Stimulated activated CD4-positive, alpha-beta T cell treated with anti-CD3 and anti-CD28 coated beads, Interleukin-1b, Interleukin-23, amount 100 ng/mL, for 4 hours (primary cell): ENCODE results near the gene C16orf92.
A peak's percentile ranks its signal among the peaks of the same experiment; 100 is the strongest.
"Not testable (repeated sequence)": the region's sequence is repeated elsewhere in the genome, so short reads cannot be mapped to it uniquely, and the experiment has no call there.

Experiments
- DNase-seq, 2 donors: peaks; one replicate each; pipeline ENCODE4 v3.0.0-alpha.2; 2020; ENCODE audit warnings: low read depth in 2 of 2

C16orf92 gene

DNA sequence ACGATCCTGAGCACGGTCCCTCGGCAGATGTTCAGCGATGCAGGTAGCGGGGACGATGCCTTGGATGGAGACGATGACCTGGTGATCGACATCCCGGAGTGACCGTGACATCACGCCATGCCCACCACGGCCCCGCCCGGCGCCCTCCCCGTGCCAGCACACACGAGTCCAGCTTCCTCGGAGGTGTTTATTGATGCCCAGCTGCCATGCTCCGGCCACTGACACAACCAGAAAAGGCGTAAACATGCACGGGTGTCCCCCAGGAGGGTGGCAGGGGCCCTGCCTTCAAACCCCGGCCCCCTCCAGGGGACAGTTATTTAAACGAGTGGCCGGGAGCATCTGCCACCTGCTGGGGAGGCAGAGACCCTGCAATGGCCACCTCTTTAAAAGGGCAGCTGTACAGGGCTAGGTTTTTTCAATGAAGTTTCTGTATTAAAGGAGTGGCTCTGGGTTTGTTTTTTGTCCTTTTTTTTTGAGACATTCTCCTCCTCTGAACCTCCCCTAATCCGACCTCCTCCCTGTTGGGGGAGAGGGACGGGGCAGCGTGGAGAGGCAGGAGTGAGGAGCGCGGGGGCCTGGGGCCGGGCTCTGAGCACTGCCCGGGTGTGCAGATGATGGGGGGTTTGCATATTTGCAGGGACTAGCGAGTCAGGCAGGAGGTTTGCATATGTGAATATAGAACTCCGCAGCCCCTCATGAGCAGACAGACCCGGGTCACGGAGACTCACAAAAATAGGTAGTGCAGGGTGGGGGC lies 17.5 kb upstream of the C16orf92 start:
- DNase-seq = peak in 1 of 2 donors; percentile 29

DNA sequence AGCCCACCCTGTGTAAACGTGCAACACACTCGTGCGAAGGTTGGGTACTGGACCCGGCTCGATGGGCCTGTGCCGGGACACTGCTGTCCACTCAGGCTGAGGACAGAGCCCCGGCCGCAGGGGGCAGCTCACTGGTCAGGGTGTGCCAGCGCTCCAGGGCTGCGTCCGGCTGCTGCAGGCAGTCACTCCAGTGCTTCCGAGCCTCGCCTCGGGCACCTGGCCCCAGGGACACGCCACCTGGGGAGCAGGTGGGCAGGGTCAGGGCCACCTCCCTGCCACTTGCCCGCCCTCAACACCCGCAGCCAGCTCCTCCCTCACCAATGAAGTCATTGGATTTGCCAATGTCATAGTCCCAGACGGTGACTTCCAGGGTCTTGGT lies 16.9 kb upstream of the C16orf92 start:
- DNase-seq = no peak

DNA sequence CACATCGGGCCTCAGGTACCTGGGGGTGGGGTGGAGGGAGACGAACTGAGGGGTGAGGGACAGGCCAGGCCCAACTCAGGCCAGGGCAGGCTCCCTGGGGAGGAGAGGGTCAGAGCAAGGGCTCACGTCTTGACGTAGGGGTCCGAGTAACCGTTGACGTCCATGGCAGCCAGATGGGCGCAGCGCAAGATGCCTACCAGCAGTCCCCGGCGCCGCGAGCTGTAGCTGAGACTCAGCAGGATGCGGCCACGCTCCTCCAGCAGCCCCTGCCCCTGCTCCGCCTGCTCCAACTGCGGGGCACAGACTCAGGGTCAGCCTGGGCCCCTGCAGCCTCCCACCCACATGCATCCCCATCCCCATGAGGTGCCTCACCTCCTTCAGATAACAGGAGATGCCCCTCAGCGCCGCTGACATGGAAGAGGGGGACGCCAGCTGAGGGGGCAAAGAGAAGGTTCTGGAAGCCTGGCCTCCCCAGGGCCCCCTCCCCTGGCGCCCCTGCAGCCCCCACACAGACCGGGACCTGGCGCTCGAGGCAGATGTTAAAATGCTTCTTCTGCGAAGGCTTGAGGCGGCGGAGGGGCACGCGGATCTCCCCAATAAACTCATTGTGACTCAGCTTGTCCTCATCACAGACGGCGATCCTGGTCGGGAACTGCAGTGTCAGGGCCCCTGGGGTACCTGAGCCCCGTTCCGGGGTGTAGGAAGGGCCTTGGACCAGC lies 16.2 kb upstream of the C16orf92 start:
- no peak for DNase-seq

DNA sequence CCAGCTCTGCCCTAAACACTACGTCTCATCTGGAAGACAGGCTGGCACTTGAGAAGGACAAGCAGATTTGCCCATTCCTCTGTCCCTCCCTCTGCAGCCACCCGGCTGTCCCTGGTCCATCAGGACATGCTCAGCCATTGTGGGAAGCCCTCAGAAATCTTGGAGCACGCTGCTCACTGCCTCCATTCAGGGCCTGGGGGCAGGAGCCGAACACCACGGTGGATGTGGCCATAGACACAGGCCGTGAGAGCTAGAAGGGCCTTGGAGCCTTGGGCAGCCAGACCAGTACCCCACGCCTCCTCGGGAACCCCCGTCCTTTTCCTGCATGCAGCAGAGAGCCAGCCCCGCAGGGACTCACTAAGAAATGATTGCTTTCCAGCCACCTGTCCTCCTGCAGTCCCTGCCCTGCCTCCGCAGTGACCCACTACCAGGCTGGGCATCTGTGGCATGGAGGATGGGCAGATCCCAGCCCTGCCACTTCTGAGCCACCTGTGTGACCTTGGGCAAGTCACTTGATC lies 15.6 kb upstream of the C16orf92 start:
- DNase-seq = no peak

DNA sequence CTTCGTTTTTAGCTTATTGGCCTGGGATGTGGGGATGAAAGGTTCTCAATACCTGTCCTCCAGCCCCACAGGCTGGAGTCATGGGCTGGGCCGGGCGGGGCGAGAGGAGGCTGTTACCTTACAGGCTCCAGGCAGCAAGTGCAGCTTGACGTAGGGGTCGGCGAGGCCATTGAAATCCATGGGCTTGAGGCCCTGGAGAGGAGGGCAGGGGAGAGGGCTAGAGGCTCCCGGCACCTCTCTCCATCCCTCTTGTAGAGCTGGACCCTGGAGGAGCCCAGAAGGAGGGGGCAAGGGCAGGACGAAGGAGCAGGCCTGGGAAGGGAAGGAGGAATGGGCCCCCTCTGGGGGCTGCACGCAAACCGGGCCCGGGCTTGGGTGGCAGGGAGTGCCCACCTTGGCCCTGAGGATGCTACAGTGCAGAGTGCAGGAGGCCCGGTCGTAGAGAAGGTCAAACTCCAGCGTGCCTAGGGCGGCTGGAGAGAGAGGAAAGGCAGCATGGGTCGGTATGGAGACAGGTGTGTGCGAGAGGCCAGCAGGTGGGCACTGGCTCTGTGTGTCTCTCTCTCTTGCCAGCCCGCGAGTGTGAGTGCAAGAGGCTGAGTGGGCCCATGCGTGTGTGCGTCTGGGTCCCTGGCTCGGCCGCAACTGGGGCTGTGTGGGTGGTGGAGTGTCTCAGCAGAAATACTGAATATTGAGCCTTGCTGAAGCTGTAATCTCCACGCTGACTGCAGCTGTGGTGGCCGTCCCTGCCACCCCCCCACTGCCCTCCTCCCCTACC lies 13.7 kb upstream of the C16orf92 start:
- DNase-seq = no peak

DNA sequence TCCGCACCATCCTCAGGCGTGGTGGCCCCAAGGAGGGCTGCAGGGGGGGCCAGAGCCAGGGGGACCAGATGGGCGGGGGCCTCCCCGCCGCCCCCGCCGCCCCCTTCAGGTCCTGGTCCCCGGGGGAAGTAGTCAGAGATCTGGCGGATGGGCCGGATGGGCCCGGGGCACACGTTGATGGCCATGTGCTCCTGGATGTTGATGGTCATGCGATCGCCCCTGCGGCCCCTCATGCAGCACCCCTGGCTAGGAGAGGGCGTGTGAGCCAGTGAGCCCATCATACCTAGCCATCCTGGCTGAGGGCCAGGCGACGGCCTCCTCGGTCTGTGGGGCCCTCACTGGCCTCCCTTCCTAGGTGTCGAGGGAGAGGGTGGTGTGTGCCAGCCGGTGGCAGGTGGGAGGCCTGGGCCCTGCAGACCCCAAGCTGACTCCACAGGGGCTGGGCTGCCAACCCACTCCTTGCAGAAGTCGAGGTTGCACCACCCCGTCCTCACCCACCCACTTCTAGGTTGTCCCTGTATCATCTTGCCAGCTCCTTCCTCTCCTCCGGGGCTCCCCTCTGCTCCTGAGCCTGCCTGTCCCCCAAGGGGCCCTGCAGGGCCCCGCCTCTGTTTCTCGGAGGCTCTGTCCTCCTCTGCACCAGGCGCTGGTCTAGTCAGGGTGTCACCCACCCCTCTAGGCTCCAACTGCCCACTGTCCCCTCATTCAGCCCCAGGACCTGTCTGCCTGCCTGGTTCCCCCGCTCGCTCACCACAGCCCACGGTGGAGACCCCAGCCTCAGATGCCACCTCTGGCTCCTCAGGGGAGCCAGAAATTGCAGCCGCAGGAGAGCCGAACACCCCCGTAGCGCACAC lies 12.8 kb upstream of the C16orf92 start:
- DNase-seq = no peak

DNA sequence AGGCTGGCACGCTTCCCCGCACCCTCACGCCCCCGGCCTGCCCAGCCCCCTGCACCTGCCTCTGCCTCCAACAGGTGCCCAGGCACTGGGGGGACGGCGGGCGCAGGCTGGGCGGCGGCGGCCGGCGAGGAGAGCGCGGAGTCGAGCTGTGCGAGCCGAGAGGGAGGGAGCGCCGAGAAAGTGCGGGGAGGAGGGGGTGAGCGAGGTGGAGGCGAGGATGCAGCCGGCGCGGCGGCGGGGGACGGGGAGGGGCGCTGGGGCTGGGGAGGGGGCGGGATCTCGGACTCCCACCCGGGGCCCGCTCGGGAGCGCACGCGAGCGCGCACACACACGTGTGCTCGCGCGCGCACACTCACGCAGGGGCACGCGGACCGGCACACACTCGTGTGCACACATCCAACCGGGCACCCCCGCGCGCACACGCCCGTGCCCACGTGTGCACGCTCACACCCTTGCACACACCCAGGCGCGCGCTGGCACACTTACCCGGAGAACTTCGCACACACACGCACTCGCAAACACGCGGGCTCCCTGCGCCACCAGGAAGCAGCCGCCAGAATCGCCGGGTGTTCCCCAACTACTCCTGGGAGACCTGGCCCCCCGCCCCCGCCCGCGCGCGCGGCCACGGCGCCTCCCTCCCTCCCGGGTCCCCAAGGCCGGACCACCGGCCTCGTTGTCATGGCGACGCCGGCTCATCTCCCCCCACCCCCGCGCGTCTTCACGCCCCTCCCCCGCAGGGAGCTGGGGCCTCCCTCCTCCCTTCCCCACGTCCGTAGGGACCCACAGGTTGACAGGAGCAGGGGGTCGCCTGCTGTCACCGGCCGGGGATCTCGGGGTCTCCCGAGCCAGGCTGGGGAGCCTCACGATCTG lies 11.9 kb upstream of the C16orf92 start, which contains the start of gene DOC2A:
Gene DOC2A, minus strand, starts transcription at position 184 of the 870 bp plus-strand sequence. CDS start 805 bp downstream, outside the sequence.
- DNase-seq = peak; percentile 31 to 37

DNA sequence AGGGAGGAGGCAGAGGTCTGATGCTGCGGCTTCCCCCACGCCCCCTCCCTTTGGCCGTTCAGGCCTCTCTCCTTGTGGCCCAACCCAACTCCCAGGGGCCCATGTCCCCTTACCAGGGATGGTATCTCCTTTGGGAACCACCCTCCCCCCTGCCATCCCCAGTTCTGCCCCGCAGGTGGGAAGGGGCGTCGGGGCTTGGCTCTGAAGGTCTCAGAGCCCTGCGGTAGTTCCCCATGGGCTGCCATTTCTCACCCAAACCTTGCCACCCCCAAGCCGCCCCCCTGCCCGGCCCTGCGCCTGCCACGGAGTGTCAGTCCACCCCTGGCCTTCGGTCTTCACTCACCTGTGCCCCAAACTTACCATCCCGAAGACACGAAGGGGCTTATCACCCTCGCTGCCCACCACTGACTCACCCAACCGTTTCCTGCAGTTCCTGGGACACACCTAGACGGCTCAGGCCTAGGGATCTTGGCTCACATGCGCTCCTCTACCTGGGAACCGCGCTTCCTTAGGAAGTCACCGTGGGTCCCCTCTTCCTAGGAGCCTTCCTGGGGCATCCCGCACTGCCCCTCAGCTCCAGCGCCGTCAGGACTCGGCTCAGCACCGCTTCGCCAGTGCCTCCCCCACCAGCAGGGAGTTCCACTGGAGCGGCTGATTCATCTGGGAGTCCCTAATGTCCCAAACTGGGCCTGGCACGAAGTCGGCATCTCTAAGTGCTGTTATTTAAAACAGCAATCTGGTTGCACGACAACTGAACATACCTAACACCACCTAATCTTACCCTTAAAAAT lies 11.1 kb upstream of the C16orf92 start:
- no peak for DNase-seq

DNA sequence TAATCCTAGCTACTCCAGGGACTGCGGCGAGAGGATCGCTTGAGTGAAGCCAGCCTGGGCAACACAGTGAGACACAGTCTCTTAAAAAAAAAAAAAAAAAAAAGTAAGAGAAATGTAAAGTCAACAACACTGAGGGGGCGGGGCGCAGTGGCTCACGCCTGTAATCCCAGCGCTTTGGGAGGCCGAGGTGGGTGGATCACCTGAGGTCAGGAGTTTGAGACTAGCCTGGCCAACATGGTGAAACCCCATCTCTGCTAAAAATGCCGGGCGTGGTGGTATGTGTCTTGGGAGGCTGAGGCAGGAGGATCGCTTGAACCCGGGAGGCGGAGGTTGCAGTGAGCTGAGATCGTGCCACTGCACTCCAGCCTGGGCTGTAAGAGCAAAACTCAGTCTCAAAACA lies 10.4 kb upstream of the C16orf92 start:
- not testable (repeated sequence) for DNase-seq

DNA sequence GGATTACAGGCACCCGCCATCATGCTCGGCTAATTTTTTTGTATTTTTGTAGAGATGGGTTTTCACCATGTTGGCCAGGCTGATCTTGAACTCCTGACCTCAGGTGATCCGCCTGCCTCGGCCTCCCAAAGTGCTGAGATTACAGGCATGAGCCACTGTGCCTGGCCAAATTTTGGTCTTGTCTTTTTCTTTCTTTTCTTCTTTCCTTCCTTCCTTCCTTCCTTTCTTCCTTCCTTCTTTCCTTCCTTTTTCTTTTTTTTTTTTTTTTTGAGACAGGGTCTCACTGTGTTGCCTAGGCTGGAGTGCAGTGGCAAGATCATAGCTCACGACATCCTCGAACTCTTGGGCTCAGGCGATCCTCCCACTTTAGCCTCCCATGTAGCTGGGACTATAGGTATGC lies 7.5 kb upstream of the C16orf92 start:
- DNase-seq = not testable (repeated sequence)

DNA sequence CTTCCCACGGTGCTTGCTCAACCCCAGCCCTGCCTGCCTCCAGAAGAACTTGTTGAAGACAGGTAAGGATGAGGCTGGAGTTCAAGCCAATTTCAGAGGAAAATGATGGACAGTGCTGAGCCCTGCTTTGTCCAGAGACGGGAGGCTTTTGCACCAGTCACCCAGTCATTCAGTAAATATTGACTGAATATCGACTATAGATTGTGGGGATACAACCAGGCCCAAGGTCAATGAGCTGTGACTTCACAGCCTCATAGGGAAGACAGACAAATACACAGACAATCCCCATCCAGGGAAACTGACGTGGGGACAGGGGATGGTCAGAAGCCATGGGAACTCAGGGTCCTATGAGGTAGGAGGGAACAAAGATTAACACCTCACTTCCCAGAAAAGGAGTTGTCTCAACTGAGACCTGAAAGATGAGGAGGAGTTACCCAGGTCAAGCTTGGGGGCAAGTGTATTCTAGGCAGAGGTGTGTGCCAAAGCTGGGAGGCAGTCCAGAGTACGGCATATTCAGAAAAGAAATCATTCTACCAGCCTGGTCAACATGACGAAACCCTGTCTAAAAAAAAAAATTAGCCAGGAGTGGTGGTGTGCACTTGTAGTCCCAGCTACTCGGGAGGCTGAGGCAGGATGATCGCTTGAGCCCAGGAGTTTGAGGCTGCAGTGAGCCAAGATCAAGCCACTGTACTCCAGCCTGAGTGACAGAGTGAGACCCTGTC lies 6.3 kb upstream of the C16orf92 start:
- DNase-seq = no peak

DNA sequence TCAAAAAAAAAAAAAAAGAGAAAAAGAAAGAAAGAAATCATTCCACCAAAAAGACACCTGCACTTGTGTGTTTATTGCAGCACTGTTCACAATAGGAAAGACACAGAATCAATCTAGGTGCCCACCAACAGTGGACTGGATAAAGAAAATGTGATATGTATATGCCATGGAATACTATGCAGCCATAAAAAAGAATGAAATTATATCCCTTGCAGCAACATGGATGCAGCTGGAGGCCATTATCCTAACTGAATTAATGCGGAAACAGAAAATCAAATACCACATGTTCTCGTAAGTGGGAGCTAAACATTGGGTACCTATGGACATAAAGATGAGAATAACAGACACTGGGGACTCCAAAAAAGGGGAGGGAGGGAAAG lies 5.7 kb upstream of the C16orf92 start:
- DNase-seq = no peak

DNA sequence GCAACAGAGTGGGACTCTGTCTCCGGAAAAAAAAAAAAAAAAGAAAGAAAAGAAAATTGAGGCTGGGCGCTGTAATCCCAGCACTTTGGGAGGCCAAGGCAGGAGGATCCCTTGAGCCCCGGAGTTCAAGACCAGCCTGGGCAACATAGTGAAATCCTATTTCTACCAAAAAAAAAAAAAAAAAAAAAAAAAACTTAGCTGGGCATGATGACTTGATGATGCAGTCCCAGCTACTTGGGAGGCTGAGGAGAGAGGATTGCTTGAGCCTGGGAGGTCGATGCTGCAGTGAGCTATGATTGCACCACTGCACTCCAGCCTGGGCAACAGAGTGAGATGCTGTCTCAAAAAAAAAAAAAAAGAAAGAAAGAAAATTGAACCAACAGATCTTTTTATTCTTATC lies 5.1 kb upstream of the C16orf92 start:
- not testable (repeated sequence) for DNase-seq

DNA sequence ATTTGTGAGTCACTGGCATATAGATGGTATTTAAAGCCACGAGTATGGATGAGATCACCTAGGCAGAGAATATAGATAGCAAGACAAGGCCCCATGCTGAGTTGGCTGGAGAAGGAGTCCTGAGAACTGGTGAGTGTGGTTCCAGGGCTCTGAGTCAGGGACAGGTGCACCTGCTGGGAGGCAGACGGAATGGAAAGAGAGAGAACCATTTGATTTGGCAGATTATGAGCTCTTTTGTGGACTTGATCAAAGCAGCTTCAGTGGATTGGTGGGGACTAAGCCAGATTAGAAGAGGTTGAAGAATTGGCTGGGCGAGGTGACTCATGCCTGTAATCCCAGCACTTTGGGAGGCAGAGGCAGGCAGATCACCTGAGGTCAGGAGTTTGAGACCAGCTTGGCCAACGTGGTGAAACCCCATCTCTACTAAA lies 4.3 kb upstream of the C16orf92 start:
- no peak for DNase-seq

DNA sequence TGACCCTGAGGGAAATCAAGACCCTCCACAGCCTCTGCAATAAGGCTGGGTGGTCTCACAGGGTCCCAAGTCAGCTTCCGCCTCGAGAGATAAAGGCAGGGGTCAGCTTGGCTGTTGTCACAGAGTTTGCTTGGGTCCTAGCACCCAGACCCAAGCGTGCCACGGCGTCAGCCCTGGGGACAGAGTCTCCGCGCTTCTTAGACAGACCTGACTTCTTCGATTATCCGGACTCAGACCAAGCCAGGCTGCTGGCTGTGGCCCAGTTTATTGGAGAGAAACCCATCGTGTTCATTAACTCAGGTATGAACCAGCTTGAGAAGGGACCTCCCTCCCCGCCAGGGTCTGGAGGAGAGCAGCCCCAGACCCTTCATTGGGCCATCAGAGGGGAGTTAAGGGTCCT lies 588 bp downstream of the C16orf92 start:
- DNase-seq = no peak

DNA sequence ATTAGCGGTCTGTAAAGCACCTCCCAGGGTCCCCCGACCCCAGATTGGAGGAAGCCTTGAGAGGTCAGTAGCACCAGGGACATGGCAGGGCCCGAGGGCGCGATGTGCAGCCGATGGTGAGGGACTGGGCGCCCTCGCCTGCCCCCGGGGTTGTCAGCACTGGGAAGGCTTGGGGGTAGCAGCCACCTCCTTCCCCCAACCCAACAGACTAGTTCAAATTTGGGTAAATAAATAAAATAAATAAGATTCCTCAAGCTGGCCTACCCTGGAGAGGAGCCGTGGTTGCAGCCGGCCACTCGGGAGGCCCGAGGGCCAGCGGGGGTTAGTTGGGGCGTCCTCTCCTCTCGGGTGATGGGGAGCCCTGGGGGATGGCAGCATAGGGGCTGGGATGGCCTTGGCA lies 1.5 kb downstream of the C16orf92 start:
- no peak for DNase-seq

DNA sequence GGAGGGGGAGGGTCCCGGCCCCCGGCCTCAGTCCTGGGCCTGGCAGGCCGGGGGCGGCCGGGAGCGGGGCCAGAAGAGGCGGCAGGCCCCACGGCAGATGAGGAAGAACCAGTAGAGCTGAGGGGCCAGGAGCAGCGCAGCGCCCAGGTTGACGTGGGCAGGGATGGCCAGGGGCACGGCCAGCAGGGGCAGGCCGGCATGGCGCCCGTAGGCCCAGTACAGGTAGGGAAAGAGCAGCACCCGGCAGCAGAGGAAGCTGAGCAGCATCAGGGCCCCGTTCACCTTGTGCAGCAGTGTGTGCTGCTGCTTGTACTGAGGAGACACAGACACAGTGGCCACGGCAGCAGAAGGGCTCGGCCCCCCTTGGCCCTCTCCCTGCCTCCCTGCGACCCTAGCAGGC lies 2.2 kb downstream of the C16orf92 start:
- DNase-seq = no peak

DNA sequence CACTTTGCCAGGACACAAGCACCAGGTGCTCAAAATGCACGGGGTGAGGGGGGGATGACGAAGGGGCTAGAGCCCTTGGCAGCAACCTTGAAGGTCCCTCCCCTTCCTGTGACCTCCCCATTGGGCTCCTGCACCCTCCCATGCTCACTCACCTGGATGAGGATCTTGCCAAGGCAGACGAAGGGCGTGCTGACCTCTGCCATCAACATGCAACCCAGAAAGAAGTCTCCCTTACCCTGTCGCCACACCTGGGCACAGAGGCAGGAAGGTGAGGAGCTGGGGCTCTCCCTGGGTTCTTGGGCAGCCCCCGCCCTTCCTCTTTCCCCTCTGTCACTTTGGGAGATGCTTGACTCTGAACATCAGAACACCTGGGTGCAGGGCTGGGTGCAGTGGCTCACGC lies 2.6 kb downstream of the C16orf92 start:
- DNase-seq = no peak

DNA sequence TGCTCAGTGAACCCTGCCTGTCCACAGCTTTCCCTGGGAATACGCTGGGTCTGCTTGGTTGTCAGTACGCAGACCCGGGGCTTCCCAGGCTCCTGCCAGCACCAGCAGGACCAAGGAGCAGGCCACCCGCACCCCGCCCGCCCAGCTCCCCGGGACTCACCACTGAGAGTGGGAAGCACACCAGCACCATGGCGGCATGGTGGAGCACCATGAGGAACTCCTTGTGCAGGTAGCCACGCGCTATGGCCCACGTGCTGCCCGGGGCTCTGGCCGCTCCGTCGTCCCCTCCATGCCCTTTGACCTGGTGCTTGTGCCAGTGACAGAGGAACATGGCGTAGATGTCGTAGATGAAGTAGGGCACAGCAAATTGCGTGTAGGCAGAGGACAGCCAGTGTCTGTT lies 3.5 kb downstream of the C16orf92 start:
- DNase-seq = no peak
